Lung microvascular endothelial cell (primary cell): ENCODE results near the gene PRSS35. TPM values are rescaled to one million over a fixed set of nuclear protein-coding genes. Genes with fewer than 3 reads are reported as not detected.
A peak's percentile ranks its signal among the peaks of the same experiment; 100 is the strongest.
"Not testable (repeated sequence)": the region's sequence is repeated elsewhere in the genome, so short reads cannot be mapped to it uniquely, and the experiment has no call there.

Experiments
- DNase-seq, 2 donors: peaks; one replicate each; pipeline versions ENCODE4 v3.0.0 to v3.0.0-alpha.2; 2010; ENCODE audit warnings: low read depth in 2 of 2
- total RNA-seq: library from RNA; depleted of rRNA; stranded (reverse); fragments of >200 nt; gene quantifications from 2 replicates; pipeline ENCODE4 v1.2.1, GENCODE V29; 2014

PRSS35 gene, protein sequence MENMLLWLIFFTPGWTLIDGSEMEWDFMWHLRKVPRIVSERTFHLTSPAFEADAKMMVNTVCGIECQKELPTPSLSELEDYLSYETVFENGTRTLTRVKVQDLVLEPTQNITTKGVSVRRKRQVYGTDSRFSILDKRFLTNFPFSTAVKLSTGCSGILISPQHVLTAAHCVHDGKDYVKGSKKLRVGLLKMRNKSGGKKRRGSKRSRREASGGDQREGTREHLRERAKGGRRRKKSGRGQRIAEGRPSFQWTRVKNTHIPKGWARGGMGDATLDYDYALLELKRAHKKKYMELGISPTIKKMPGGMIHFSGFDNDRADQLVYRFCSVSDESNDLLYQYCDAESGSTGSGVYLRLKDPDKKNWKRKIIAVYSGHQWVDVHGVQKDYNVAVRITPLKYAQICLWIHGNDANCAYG
- total RNA-seq, result not detected in 2 replicates

DNA sequence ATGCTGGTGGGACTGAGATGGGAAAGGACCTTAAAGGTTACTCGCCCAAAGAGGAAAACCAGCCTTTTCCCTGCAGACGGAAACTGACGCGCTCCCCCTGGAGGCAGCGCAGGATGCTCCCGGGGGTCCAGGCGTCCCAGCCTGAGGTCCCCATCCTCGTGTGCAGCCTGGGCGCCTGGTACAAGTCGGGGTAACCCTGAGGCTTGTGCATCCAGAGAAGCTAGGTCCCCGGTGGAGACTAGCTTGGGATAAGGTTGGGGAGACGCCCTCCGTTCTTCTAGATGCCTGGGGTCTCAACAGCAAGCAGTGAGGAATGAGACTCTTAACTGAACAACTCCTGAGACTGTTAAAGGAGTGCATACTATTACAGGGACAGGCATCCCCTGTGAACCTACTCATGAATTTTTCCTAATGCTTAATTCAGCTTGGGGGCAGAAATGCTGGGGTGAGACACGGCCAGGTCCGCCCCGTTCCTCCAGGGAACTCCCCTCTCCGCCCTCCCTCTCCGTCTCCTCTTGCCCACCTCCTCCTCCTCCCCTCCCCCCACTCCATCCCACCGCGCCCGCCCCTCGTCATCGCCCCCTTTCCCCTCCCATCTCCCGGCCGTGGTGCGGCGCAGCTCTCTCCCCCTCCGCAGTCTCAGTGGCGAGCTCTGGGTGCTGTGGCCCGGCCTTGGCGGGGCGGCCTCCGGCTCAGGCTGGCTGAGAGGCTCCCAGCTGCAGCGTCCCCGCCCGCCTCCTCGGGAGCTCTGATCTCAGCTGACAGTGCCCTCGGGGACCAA is at the start of gene PRSS35:
TSS of gene PRSS35 (plus strand) at position 634 of the 781 bp plus-strand sequence. CDS start 10,908 bp downstream, outside the sequence.
- DNase-seq, result peak; percentile 51 to 60

DNA sequence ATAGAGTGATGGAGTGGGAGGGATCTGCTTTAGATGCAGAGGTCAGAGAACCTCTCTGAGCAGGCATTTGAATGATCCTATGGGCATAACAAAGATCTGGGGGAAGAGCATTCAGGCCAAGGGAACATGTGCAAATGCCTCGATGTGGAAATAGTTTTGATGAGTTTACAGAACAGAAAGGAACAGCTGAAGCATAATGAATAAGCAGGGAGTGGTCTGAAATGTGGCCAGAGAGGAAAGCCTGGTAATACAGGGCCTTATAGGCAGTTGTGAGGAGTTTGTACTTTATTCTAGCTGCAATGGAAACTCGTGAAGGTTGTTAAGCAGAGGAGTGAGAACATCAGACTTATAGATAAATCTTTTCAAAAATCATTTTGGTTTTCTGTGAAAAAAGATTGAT is 48.4 kb upstream of the PRSS35 start:
- no peak for DNase-seq

DNA sequence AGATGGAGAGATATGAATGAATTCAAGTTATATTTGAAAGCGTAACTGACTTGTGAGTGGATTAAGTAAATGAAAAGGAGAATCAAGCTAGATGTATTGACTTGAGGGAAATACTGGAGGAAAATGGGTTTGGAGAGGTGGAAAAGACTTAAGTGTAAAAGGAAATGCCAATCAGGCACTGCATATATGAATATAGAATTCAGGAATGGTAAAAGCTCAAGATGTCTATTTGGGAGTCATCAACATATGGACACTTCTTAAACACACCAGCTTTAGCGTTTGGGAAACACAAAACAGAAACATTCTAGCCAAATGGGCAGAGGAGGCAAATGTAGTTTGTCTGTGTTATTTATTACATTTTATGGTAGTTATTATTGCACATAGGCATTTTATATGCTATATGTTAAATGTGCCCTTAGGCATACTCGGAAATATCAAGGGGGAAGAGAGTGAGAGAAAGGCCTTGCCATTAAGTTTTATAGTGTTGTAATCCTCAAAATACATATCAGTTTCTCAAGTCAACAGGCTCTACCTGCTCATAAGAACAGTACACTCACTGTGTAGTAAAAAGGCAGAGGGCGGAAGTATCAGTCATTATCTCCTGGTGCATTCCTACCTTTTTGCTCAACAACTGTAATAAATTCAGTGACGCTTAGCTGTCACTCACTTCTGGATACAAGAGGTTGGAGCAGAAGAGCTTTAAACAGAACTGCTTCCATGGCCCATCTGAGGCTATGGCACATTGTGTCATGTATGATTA is 47.8 kb upstream of the PRSS35 start:
- DNase-seq, result no peak

DNA sequence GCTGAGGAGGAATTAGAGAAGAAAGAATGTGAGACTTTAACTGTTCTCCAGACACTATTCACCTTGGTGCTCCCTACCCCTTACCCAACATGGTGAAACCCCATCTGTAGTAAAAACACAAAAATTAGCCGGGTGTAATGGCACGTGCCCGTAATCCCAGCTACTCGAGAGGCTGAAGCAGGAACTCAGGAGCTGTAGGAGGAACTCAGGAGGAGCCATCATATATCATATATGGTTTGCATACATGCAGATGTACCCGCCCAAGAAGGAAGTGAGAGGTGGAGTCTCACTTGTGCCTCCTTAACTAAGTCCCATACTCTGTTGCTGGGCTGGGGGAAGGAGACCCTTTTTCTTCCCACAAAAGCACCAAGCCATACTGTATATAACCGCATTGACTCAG is 46.0 kb upstream of the PRSS35 start:
- DNase-seq, result no peak

DNA sequence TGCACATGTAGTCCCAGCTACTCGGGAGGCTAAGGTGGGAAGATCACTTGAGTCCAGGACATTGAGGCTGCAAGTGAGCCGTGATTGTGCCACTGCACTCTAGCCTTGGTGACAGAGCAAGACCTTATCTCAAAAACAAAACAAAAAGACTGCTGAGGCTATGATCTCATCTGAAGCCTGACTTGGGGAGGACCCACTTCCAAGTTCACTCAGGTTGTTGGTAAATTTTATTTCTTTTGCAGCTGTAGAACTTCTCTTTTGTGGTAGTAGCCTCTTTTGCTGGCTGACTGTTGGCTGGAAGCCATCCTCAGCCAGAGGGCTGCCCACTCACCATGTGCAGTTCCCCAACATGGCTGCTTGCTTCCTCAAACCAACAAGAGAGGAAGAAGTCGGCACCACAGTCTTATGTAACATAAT is 44.7 kb upstream of the PRSS35 start:
- no peak for DNase-seq

DNA sequence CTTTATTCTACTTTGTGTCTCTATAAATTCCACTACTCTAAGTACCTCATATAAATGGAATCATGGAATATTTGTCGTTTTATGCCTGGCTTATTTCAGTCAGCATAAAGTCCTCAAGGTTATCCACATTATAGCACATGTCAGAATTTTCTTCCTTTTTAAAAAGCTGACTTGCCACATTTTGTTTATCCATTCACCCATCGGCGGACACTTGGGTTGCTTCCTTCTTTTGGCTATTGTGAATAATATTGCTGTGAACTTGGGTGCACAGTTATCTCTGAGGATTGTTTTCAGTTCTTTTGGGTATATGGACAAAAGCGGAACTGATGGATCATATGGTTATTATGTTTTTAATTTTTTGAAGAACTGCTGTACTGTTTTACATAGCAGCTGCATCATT is 42.3 kb upstream of the PRSS35 start:
- no peak for DNase-seq

DNA sequence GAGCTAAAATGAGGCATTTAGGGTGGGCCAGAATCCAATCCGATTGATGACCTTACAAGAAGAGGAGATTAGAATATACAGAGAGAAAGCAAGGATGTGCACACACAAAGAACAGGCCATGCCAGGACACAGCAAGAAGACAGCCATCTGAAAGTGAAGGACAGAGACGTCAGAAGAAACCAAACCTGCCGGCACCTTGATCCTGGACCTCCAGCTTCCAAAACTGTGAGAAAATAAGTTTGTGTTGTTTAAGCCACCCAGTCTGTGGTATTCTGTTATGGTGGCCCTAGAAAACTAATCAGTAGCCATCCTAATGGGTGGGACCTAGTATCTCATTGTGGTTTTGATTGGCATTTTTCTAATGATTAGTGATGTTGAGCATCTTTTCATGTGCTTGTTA is 41.7 kb upstream of the PRSS35 start:
- DNase-seq, result no peak

DNA sequence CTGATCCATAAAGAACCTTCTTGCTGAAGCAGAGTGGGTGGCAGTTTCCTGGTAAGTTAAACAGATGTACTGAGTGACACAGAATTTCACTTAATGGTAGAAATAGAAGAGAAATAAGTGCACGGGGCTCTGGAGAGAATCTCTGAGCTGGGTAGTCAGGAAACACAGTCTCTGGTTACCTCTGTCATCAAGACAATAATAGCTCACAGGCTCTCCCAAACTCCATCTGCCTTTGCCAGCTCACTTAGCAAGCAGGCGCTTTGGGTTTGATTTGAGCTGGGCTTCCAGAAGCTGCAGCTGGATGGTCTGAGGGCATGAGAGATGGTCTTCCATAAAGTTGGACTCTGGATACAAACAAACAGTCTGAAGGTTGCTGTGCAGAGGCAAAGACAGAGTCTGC is 39.6 kb upstream of the PRSS35 start:
- no peak for DNase-seq

DNA sequence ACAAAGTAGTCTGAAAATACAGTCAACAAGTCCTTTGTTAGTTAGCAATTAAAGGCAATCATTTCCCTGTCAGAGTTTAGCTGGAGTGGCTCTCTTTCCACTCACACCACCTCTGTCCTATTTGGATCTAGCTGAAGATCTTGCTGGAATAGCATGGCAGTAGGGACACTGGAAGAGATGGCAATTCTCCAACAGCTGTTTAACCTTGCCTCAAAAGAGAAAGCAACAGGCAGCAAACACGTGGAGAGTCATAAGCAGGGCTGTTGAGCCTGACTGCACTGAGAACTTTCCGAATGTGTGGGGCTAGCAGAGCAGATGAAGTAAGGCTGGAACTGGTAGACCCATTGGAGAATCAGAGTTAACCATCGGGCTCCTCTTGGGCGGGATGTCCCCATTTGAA is 38.0 kb upstream of the PRSS35 start:
- peak; percentile 3 to 50 for DNase-seq

DNA sequence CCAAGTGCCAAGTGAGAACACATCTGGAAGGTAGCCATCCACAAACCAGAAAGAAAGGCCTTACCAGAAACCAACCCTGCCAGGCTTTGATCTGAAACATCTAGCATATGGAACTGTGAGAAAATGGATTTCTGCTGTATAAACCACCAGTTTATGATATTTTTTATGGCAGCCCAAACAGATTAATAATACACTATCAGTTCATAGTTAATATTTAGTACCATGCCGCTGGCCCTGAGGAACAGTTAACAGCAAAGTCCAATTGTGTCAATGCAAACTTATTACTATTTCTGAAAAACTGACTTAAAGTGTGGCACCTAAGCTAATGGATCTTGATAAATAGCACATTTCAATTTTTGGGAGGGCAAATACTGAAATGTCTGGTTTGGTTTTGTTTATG is 35.4 kb upstream of the PRSS35 start:
- DNase-seq, result no peak

DNA sequence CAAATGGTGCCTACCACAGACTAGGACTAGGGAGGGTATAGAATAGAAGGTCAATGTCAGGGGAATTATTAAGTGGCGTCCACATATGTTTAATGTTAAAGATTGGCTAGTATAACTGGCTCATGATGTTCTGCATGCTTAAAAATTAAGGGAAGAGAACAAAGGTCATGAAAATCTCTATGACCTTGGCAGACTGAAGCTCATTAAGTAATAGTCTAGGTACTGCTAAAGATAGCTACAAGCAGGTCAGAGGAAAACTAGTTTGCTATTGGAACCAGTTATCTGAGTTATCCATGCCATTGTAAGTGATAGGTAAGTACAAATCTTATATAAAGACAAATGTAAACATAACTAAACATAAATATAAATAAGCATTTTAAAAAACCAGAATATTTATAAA is 32.9 kb upstream of the PRSS35 start:
- DNase-seq, result no peak

DNA sequence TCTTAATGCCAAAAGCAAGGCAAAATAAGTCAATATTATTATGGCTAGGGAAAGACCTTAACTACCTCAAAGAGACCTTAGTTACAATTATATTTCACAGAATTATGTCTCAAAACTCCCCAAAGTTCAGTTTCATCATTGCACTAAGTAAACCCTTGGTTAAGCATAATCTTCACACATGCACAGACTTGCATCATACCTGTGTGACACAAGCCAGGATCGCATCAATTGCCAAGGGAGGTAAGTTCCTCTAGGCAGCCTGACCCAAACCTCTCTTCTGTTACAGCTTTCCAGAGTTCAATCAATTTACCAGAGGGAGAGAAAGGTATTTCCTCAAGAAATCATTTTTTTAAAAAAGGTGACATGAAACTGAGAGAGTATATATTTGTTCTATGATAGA is 31.9 kb upstream of the PRSS35 start:
- no peak for DNase-seq

DNA sequence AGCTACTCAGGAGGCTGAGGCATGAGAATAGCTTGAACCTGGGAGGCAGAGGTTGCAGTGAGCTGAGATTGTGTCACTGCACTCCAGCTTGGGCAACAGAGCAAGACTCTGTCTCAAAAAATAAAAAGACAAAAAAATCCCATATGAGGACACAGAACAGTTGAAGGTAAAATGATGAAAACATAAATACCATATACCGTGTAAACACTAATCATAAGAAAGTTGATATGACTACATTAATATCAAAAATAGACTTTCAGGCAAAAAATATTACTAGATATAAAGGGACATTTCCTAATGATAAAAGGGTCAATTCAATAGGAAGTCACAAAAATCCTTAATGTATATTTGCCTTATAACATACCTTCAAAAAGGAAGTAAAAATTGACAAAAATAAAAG is 30.4 kb upstream of the PRSS35 start:
- DNase-seq, result not testable (repeated sequence)

DNA sequence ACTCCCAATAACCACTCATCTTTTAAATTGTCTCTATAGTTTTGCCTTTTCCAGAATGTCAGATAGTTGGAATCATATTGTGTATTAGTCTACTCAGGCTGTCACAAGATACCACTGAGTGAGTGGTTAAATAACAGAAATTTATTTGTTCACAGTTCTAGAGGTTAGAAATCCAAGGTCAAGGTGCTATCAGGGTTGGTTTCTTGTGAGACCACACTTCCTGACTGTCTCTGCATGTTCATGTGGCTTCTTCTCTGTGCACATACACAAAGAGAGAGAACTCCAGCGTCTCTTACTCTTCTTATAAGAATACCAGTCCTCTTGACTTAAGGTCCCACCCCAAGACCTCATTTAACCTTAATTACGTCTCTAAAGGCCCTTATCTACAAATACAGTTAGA is 23.9 kb upstream of the PRSS35 start:
- DNase-seq, result no peak

DNA sequence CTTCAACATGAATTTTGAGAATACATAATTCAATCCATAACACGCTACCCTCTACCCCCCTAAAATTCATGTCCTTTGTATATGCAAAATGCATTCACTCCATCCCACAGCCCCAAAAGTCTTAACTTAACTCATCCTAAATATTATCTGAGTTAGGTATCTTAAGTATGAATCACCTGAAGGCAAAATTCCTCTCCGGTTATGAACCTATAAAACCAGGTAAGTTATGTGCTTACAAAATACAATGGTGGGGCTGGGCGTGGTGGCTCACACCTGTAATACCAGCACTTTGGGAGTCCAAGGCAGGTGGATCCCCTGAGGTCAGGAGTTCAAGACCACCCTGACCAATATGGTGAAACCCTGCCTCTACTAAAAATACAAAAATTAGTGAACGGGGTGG is 23.5 kb upstream of the PRSS35 start:
- no peak for DNase-seq

DNA sequence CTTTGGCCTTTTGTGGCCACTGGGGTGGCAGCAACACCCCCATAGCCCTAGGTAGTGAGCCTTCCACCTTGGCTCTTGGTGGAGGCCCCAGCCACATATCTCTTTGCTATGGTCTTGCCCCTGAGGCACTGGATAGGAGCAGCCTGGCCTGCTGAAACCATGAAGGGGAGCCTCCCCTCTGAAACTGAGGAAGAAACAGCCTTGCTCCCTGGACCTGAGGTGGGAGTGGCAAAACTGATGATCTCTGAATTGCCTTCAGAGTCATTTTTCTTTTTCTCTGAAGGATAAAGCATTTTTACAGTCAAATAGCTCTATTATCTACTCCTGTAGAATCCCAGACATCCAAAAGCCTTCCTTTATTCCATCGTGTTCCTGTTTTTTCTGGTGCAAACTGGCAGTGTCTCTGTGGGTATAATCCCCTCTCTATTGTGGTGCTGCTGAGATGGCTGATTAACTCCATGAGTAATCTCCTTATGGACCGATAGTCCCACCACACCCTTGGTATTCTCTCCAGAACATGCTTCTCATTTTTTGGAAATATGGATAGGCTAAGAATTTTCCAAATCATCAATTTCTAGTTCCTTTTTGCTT is 22.0 kb upstream of the PRSS35 start:
- DNase-seq, result no peak

DNA sequence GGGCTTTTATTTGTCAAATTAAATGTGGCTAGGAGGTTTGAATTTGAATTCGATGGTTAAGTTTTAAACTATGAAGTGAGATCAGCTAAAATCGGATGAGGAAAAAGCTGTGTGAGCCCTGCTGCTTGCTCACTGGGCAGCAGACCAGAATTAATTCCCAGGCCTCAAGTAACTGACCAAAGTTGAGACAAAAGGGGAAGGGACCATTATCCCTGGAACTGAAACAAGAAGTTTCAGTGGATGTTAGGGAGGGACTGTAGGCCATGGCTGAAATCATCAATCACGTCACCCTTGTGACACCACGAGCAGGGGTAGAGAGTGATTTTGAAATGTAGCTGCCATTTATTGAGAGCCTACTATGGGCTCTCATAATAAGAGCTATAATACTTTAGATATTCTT is 7.0 kb upstream of the PRSS35 start:
- DNase-seq, result no peak

DNA sequence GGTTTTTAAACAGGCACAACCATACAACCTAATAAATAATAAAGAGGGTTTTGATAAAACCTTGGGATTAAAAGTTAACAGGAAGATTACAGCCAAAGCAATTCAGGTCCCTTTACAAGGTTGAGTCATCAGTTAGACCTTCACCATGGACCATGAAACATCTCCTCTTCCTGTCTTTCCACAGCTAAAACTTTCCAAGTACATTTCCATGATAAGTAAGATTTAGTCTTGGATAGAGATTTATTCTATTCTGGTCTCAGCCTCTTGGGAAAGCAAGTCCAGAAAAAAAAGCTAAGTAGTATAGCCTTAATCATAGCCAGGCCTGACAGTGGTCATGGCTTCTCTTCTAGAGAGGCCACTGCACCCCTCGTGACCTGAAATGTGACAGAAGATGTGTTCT is 2.9 kb upstream of the PRSS35 start:
- peak in 1 of 2 donors; percentile 23 for DNase-seq

DNA sequence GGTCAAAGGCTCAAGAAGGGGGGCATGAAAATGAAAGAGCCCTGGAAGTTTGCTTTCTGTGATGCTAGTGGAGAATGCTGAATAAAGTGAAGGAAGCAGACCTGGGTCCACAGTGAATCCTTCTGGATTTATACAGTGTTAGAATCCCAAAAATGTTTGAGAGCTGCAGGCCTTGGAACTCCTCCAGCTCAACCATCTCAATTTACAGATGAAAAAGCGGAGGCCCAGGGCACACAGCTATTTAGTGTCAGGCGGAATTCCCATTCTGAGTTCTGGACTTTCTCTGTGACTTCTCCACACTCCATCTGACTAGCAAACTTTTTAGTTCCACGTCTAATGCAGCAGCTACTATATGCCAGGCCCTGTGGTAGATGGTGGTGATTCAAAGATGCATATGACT is 1.5 kb upstream of the PRSS35 start:
- DNase-seq, result no peak

DNA sequence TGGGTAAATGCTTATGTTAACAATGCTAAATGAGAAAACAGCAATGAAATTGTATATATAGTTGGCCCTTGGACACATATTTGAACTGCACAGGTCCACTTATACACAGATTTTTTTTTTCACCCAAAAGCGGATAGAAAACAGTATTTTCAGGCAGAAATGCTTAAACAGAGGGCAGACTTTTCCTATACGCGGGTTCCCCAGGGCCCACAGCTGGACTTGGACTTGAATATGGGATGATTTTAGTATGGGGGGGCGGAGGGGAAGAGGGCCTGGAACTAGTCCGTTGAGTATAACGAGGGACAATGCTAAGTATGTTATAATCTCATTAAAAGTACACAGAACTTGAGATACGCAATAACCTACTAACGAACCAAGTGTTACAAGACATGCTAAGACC is 1.1 kb upstream of the PRSS35 start:
- DNase-seq, result no peak

DNA sequence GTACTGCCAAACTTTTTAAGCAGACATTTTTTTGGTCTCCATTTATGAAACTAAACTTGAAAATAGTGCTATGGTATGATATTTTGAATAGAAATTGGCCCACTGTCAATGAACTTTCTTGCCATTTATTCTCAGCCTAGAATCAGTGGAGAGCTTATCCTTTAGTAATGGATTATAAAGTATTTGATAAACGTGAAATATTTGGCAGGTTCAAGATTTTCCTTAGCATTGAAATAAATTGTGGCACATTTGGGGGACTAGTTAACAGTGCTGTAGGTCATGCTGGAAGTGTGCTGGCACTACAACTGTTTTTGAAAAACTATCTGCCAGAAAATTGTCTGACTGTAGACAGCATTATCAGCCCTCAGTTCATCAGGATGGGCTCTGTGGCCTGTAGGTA is 2.1 kb downstream of the PRSS35 start:
- no peak for DNase-seq
